Nephron (organoid): ENCODE measurements around the gene OPTN.

Experiments
- H3K27ac Mint-ChIP-seq, 3 experiments: 2 replicates each; pipeline ENCODE4 v1.8.0; 2020; ENCODE audit warnings: mixed read lengths in 3 of 3, mild to moderate bottlenecking in 2 of 3, moderate library complexity in 1 of 3
- H3K27me3 Mint-ChIP-seq: 2 replicates; pipeline ENCODE4 v1.8.0; 2021; ENCODE audit warnings: low read depth, mild to moderate bottlenecking, moderate library complexity, mixed read lengths
- H3K36me3 Mint-ChIP-seq: 2 replicates; pipeline ENCODE4 v1.8.0; 2020; ENCODE audit warnings: low read depth, mixed read lengths
- H3K4me1 Mint-ChIP-seq: 2 replicates; pipeline ENCODE4 v1.8.0; 2020; ENCODE audit warnings: mixed read lengths
- H3K4me3 Mint-ChIP-seq, 3 experiments: 2 replicates each; pipeline ENCODE4 v1.8.0; 2020; ENCODE audit warnings: mild to moderate bottlenecking in 3 of 3, mixed read lengths in 3 of 3, moderate library complexity in 2 of 3
- H3K9me3 Mint-ChIP-seq: 2 replicates; pipeline ENCODE4 v1.8.0; 2020; ENCODE audit warnings: mixed read lengths
- TF ChIP-seq, protein P1 (sequence below), 3 experiments: fragments of 200-600 bp; sonication (generic); IDR thresholded peaks; one replicate each; pipeline ENCODE4 v1.5.0; 2021; ENCODE audit warnings: antibody characterized with exemption in 3 of 3; ENCODE audit not compliant: unreplicated experiment in 3 of 3

Gene OPTN

DNA sequence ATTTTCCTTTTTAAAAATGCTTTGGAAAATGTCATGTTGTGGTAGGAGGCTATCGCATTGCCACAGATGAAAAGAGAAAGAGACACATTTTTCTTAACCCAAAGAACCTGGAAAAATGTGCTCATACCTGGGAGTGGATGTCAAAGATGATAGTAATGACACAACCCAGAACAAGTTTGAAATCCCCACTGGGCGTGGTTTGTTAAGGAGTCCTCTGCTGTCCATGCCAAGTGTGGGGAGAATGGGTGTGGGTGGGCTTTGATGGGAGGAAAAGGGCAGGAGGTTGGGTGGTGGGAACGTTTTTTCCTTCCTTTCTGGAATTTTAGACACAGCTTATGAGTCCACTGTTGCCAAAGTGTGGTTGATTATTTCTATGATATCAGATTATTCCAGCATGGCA lies 10.9 kb downstream of the OPTN start:
- H3K4me1 Mint-ChIP-seq, result no peaks in the 10 kb centered on the region
- no peaks in the 10 kb centered on the region for H3K27me3 Mint-ChIP-seq
- H3K27ac Mint-ChIP-seq, result no peak overlapping the region
- no peaks in the 10 kb centered on the region for H3K9me3 Mint-ChIP-seq
- TF ChIP-seq, protein P1, sequence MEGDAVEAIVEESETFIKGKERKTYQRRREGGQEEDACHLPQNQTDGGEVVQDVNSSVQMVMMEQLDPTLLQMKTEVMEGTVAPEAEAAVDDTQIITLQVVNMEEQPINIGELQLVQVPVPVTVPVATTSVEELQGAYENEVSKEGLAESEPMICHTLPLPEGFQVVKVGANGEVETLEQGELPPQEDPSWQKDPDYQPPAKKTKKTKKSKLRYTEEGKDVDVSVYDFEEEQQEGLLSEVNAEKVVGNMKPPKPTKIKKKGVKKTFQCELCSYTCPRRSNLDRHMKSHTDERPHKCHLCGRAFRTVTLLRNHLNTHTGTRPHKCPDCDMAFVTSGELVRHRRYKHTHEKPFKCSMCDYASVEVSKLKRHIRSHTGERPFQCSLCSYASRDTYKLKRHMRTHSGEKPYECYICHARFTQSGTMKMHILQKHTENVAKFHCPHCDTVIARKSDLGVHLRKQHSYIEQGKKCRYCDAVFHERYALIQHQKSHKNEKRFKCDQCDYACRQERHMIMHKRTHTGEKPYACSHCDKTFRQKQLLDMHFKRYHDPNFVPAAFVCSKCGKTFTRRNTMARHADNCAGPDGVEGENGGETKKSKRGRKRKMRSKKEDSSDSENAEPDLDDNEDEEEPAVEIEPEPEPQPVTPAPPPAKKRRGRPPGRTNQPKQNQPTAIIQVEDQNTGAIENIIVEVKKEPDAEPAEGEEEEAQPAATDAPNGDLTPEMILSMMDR (IDR thresholded peaks at IDR 0.05; ENCODE audit: unreplicated experiment in 3 of 3), result no peak
- H3K36me3 Mint-ChIP-seq, result peaks cover 11% of the 10 kb centered on the region
- no peak overlapping the region for H3K4me3 Mint-ChIP-seq

GRCh38 chr10:13113544-13113943 lies 13.6 kb downstream of the OPTN start:
- Mint-ChIP-seq H3K9me3 (no peaks in the 10 kb centered on the region), H3K27me3 (no peaks in the 10 kb centered on the region), H3K36me3 (peaks cover 15% of the 10 kb centered on the region), H3K4me1 (no peaks in the 10 kb centered on the region), H3K27ac (no peak overlapping the region), H3K4me3 (no peak overlapping the region)
- TF ChIP-seq, protein P1 (IDR thresholded peaks at IDR 0.05; ENCODE audit: unreplicated experiment in 3 of 3), result no peak

GRCh38 chr10:13115832-13116803 lies 16.2 kb downstream of the OPTN start:
- Mint-ChIP-seq H3K4me3 (no peak overlapping the region), H3K9me3 (no peaks in the 10 kb centered on the region), H3K36me3 (peaks cover 25% of the 10 kb centered on the region), H3K27ac (no peak overlapping the region), H3K27me3 (no peaks in the 10 kb centered on the region), H3K4me1 (no peaks in the 10 kb centered on the region)
- TF ChIP-seq, protein P1 (IDR thresholded peaks at IDR 0.05; ENCODE audit: unreplicated experiment in 3 of 3), result no peak

DNA sequence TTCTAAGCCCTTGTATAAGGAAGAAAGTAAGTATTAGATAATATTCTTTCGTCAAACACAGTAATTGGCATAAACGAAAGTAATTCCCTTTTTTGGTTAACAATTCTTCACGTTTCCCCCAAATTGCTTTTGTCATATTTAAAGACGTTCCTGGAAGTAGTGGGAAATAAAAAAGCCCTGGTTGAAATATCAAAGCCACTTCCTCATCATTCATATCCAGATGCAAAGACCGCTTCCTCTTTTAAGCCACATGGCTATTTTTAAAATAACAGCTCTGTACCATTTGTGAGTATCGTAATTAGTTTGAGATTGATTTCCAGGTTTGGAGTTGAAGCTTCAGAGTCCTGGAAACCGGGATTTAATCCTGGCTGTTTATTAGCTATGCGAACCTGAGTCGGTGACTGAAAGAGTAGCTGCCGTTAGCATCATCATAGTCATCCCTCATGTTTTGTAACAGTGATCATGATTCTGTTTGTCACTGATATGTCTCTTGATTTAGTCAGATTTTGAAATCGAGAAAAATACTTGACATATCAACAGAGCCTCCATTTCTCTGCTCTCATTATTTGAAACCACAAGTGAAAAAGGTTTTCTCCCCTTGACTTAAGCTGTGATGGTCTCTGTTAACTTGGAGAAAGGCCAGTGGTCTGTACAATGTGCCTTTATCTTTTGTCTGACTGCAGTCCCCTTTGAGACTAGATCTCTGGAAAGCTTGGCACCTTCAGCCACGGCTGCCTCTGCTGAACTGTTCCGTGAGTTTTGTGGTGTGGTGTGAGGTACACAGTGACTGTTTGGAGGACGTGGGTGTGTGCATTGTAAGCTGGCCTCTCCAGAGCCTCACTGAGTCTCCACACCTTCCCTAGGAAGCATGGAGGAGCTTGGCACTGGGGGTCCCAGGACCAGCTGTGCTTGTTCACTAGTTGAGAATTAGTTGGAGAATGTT lies 18.1 kb downstream of the OPTN start:
- peaks cover 38% of the 10 kb centered on the region for H3K36me3 Mint-ChIP-seq
- H3K9me3 Mint-ChIP-seq, result no peaks in the 10 kb centered on the region
- no peak overlapping the region for H3K4me3 Mint-ChIP-seq
- no peak overlapping the region for H3K27ac Mint-ChIP-seq
- TF ChIP-seq, protein P1 (IDR thresholded peaks at IDR 0.05; ENCODE audit: unreplicated experiment in 3 of 3), result no peak
- no peaks in the 10 kb centered on the region for H3K4me1 Mint-ChIP-seq
- H3K27me3 Mint-ChIP-seq, result no peaks in the 10 kb centered on the region

GRCh38 chr10:13118784-13119410 lies 18.9 kb downstream of the OPTN start:
- TF ChIP-seq, protein P1 (IDR thresholded peaks at IDR 0.05; ENCODE audit: unreplicated experiment in 3 of 3), result no peak
- Mint-ChIP-seq H3K27ac (no peak overlapping the region), H3K36me3 (peaks cover 44% of the 10 kb centered on the region), H3K27me3 (no peaks in the 10 kb centered on the region), H3K4me3 (no peak overlapping the region), H3K4me1 (no peaks in the 10 kb centered on the region), H3K9me3 (no peaks in the 10 kb centered on the region)
